ENCODE results near the gene CD302. TPM values are rescaled to one million over a fixed set of nuclear protein-coding genes. Genes with fewer than 3 reads are reported as not detected.

The CD302 gene
- total and polyA plus RNA-seq, 4 donors: 65.9 to 118 (median 96.8) TPM

- 39% methylated on average over 7 of the region's 7 CpGs for WGBS
- Histone ChIP-seq H3K27ac (ENCODE audit: low read depth in 1 of 2, low read length in 2 of 2) (peak overlapping the region; percentile 98 to 99), H3K9ac (ENCODE audit: low read depth in 1 of 2, low read length in 2 of 2) (peak overlapping the region; percentile 8 to 89), H3K4me1 (ENCODE audit: control insufficient read depth in 4 of 4, insufficient read depth in 4 of 4, low read length in 3 of 4) (peaks cover 13 to 71% (median 36%) of the 10 kb centered on the region in 4 donors), H3K27me3 (ENCODE audit: control insufficient read depth in 4 of 4, insufficient read depth in 4 of 4, low read length in 3 of 4) (no peaks in the 10 kb centered on the region), H3K9me3 (ENCODE audit: control insufficient read depth in 4 of 4, low read length in 3 of 4) (no peaks in the 10 kb centered on the region), H3K36me3 (ENCODE audit: control insufficient read depth in 4 of 4, insufficient read depth in 3 of 4, low read depth in 1 of 4, low read length in 3 of 4) (no peaks in the 10 kb centered on the region), H3K4me3 (ENCODE audit: low read depth in 1 of 3, low read length in 3 of 3) (peak overlapping the region; percentile 27 to 99 (median 83))
- DNase-seq (ENCODE audit: low spot score): no peak
- TF ChIP-seq GABPA (IDR thresholded peaks at IDR 0.05 in 1 of 2, conservative IDR thresholded peaks at IDR 0.05 in 1 of 2) (no peak), HNF4A (conservative IDR thresholded peaks at IDR 0.05) (peak in 1 of 2 donors; percentile 20)
Measured at GRCh38 chr2:159795841-159796690, 1.9 kb downstream of the CD302 start.

DNA sequence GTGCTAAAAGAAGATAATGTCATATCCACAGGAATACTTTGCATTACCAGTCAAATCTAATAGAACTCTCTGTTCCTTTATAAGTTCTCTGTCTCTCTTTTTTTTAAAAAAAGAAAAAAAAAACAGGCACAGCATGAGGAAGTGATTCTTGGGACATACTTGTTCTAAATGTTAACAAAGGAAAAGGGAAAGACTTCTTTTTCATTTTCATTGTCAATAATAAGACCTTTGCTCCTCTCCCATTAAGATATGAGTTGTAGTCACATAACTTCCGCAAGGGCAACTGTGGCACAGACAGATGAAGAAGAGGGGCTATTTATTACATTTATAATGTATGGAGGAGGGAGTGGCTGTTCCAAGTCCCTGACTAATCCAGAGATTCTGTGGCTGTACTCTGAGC is 4.7 kb downstream of the CD302 start:
- Histone ChIP-seq H3K4me1 (ENCODE audit: control insufficient read depth in 4 of 4, insufficient read depth in 4 of 4, low read length in 3 of 4) (peaks cover 12 to 58% (median 37%) of the 10 kb centered on the region in 4 donors), H3K9me3 (ENCODE audit: control insufficient read depth in 4 of 4, low read length in 3 of 4) (no peaks in the 10 kb centered on the region), H3K9ac (ENCODE audit: low read depth in 1 of 2, low read length in 2 of 2) (no peak overlapping the region), H3K36me3 (ENCODE audit: control insufficient read depth in 4 of 4, insufficient read depth in 3 of 4, low read depth in 1 of 4, low read length in 3 of 4) (no peaks in the 10 kb centered on the region), H3K27me3 (ENCODE audit: control insufficient read depth in 4 of 4, insufficient read depth in 4 of 4, low read length in 3 of 4) (no peaks in the 10 kb centered on the region), H3K4me3 (ENCODE audit: low read depth in 1 of 3, low read length in 3 of 3) (no peak overlapping the region), H3K27ac (ENCODE audit: low read depth in 1 of 2, low read length in 2 of 2) (no peak overlapping the region)
- WGBS: 85% methylated on average over 1 of the region's 1 CpG
- DNase-seq (ENCODE audit: low spot score): no peak
- TF ChIP-seq FOXA2 (IDR thresholded peaks at IDR 0.05) (no peak), EGR1 (IDR thresholded peaks at IDR 0.05; ENCODE audit: low read depth in 2 of 2) (no peak), RXRA (IDR thresholded peaks at IDR 0.05) (no peak), RAD21 (IDR thresholded peaks at IDR 0.05) (no peak), CTCF (IDR thresholded peaks at IDR 0.05; ENCODE audit: low read depth, low read length, missing input control) (no peak), HNF4A (conservative IDR thresholded peaks at IDR 0.05) (no peak), HNF4G (IDR thresholded peaks at IDR 0.05) (no peak), YY1 (IDR thresholded peaks at IDR 0.05) (no peak), GABPA (IDR thresholded peaks at IDR 0.05 in 1 of 2, conservative IDR thresholded peaks at IDR 0.05 in 1 of 2) (no peak), FOXA1 (IDR thresholded peaks at IDR 0.05) (no peak), NR2F2 (IDR thresholded peaks at IDR 0.05) (no peak), REST (IDR thresholded peaks at IDR 0.05) (no peak), TAF1 (conservative IDR thresholded peaks at IDR 0.05) (no peak), JUND (IDR thresholded peaks at IDR 0.05) (no peak), SP1 (IDR thresholded peaks at IDR 0.05) (no peak)
- TF ChIP-seq, protein P1, sequence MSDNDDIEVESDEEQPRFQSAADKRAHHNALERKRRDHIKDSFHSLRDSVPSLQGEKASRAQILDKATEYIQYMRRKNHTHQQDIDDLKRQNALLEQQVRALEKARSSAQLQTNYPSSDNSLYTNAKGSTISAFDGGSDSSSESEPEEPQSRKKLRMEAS (IDR thresholded peaks at IDR 0.05): no peak
- TF ChIP-seq, protein P2, sequence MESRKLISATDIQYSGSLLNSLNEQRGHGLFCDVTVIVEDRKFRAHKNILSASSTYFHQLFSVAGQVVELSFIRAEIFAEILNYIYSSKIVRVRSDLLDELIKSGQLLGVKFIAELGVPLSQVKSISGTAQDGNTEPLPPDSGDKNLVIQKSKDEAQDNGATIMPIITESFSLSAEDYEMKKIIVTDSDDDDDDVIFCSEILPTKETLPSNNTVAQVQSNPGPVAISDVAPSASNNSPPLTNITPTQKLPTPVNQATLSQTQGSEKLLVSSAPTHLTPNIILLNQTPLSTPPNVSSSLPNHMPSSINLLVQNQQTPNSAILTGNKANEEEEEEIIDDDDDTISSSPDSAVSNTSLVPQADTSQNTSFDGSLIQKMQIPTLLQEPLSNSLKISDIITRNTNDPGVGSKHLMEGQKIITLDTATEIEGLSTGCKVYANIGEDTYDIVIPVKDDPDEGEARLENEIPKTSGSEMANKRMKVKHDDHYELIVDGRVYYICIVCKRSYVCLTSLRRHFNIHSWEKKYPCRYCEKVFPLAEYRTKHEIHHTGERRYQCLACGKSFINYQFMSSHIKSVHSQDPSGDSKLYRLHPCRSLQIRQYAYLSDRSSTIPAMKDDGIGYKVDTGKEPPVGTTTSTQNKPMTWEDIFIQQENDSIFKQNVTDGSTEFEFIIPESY (IDR thresholded peaks at IDR 0.05): no peak
- TF ChIP-seq, protein P3, sequence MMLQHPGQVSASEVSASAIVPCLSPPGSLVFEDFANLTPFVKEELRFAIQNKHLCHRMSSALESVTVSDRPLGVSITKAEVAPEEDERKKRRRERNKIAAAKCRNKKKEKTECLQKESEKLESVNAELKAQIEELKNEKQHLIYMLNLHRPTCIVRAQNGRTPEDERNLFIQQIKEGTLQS (IDR thresholded peaks at IDR 0.05): no peak

Data from liver (tissue), 9 donors.